NCI-H345 treated with DMSO at 0.1 percent for 48 hours (cell line): Measurements from ENCODE around the gene BPIFB4.
"Not testable (repeated sequence)": the region's sequence is repeated elsewhere in the genome, so short reads cannot be mapped to it uniquely, and the experiment has no call there.

Experiments used
- DNase-seq: peaks from one replicate; lab custom pipeline; 2025; ENCODE audit not compliant: unreplicated experiment; lab: John Stamatoyannopoulos, UW

The BPIFB4 gene

GRCh38 chr20:33079259-33079658, at the start of gene BPIFB4:
Gene BPIFB4 (plus strand): TSS chr20:33079643. CDS start chr20:33081527, 1,884 bp downstream.
- DNase-seq = no peak

DNA sequence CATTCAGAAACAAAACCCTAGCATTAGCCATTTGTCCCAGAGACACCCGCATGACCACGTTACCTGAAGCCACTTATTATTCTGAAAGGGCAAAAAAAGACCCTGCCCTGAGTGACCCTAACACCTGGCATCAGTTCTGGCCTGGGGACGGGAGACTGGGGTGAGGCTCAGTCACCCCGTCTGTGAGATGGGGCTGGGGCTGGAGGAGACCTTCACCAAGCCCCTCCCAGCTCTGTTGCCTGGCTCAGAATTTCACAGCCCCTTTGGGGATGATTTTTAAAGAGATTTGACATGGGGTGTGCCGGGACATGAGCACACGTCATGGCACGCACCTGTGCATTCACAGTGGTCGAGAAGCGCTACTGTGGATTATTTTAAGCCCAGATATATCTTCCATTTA, 49.4 kb upstream of the BPIFB4 start:
- DNase-seq = no peak

GRCh38 chr20:33030569-33030968, 48.9 kb upstream of the BPIFB4 start:
- DNase-seq = no peak

DNA sequence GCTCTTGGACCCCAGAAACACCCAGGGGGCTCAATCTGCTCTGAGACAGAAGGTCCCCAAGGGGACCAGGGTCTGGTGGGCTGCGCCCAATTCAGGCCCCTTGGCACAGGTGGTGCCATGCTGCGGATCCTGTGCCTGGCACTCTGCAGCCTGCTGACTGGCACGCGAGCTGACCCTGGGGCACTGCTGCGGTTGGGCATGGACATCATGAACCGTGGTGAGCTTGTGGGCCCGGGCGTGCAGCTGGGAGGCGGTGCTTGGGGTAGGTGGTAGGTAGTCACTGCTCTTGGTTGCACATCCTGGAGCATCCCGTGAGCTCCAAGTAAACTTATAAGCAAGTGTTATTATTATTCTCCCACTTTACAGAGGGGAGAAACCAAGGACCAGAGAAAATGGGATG, 47.9 kb upstream of the BPIFB4 start, which contains the start of gene BPIFB6:
TSS of gene BPIFB6 (plus strand) at position 118 of the 400 bp plus-strand sequence. CDS start at position 118, 0 bp downstream.
- DNase-seq = no peak

DNA sequence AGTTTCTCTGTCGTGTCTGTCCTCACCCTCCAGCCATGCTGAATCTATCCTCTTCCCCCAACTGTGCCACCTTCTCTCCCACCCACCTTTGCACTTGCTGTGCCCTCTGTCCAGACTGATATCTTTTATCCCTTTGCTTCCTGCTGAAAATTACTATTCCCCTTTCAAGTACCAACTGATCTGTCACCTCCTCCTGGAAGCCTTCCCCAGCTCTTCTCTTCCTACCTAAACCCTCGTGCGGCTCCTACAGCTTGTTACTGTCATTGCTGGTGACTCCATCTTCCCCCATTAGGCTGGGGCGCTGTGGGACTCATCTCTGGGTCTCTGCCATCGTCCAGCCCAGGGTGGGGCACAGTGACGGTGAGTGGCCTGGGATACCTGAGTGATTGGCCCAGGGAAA, 46.9 kb upstream of the BPIFB4 start:
- no peak for DNase-seq

GRCh38 chr20:33033381-33033780, 46.1 kb upstream of the BPIFB4 start:
- DNase-seq = no peak

GRCh38 chr20:33034115-33034514, 45.3 kb upstream of the BPIFB4 start:
- DNase-seq = no peak

DNA sequence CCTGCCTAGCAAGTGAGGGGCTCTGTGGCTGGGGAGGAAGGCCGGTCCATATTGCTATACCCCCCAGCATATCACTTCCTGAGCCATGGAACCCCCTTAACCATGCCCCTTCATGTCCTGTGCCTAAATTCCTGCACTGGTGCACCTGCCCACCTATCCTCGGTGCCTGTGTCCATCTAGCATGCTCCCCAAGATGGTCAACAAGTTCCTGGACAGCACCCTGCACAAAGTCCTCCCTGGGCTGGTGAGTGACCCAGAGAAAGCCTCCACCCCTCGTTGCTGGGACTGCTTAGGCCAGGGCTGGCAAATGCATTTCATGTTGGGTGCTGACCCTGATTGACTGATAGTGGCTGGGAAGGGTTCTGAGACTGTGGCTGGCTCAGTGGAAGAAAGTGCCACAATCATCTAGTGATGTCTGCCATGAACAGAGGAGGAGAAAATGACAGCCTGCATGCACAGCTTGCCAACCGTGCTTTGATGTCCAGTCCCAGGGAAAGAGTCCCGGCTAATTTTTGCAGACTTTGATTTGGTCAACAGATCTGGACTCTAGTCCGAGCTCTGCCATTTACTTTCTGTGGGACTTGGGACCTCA, 44.4 kb upstream of the BPIFB4 start:
- DNase-seq = no peak

- no peak for DNase-seq
These were observed 42.0 kb upstream of the BPIFB4 start for GRCh38 chr20:33037456-33037855.

DNA sequence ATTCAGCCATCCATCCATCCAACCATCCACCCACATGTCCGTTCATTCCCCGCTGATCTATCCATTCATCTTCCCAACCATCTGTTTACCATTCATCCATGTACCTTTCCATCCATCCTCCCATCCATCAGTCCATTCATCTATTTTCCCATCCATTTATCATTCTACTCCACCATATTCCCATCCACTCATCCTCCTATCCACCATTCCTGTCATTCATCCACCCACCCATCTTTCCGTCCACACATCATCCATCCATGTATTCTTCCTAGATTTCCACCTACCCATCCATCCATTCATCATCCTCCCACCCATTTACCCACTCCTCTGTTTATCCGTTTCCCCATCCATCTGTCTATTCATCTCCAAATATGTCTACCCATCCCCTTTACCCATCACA, 41.2 kb upstream of the BPIFB4 start:
- no peak for DNase-seq

DNA sequence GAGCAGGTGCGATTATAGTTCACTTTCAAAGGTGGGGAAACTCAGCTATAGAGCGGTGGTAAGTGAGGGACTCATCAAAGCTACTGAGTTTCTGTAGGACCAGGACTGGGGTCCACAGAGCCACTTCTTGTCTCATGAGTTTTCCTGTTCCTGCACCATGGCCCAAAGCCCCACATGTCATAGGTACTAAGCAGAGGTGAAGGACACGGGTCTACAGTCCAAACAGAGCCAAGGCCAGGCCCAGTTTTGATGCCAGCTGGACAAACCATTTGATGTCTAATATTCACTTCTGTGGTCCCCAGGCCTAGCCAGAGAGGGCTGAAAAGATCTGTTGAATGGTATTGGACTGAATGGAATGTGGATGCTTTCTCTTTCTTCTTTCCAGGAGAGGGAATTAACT, 37.0 kb upstream of the BPIFB4 start:
- DNase-seq = no peak

DNA sequence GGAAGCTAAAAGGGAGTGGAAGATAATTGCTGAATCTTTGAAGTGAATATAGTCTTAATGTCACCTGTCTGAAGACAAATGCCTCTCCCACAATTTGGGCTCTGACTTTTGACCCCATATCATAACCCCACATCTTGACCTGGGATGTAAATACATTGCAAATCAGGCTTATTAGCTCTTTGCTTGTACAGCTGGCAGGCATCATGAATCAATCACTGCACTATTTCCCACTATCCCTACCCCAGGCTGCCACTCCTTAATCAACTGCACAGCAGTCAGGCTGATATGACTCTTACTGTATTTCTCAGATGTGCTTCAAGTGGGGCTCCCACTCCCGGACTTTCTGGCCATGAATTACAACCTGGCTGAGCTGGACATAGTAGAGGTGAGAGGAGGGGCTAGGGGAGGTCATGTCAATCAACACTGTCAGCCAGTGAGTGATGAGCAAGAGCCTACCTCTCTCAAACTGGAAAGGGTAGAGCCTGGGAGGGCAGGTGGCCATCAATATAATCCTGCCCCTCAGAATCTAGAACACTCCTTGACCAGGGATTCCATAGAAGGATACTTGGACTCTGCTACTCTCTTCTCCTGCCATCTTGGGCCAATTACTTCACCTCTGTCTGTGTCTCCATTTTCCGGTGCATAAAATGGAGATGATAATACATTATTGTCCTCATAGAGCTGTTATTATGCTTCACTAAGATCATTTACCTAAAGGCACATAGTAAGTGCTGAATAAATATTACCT, 36.3 kb upstream of the BPIFB4 start:
- DNase-seq = no peak

GRCh38 chr20:33043731-33044181, 35.7 kb upstream of the BPIFB4 start:
- no peak for DNase-seq

DNA sequence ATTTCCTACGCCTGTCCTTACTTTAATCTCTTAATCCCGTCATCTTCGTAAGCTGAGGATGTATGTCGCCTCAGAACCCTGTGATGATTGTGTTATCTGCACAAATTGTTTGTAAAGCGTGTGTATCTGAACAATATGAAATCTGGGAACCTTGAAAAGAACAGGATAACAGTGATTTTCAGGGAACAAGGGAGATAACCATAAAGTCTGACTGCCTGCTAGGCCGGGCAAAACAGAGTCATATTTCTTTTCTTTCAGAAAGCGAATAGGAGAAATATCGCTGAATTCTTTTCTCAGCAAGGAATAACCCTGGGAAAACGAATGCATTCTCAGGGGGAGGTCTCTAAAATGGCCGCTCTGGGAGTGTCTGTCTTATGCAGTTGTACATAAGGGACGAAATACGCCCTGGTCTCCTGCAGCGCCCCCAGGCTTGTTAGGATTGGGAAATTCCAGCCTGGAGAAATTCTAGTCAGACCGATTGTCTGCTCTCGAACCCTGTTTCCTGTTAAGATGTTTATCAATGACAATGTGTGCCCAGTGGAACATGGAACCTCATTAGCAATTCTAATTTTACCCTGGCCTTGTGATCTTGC, 34.2 kb upstream of the BPIFB4 start:
- DNase-seq = not testable (repeated sequence)

- DNase-seq = no peak
These were observed 33.0 kb upstream of the BPIFB4 start for GRCh38 chr20:33046412-33046811.

GRCh38 chr20:33051333-33051732, 28.1 kb upstream of the BPIFB4 start:
- no peak for DNase-seq

GRCh38 chr20:33053291-33054106, 25.9 kb upstream of the BPIFB4 start, which contains the start of gene BPIFB3:
Gene BPIFB3 (plus strand): TSS chr20:33053903. CDS start chr20:33055436, 1,533 bp downstream.
- DNase-seq = no peak

DNA sequence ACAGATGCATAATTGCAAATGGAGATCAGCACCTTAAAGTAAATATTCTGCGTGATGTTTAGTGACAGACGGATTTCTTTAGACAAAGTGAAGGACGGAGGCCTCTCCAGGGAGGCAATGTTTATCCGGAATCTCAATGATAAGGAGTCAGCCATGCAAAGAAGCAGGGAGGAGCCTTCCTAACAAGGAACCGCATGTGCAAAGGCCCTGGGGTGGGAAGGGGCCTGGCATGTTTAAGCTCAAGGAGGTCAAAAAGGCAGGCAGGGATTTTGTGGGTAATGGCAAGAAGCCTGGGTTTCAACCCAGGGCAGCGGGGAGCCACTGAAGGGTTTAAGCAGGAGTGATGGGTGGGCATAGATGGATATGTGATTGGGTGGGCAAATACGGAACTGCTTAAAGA, 25.1 kb upstream of the BPIFB4 start:
- DNase-seq = no peak

- DNase-seq = no peak
These were observed 24.7 kb upstream of the BPIFB4 start for GRCh38 chr20:33054791-33055190.

DNA sequence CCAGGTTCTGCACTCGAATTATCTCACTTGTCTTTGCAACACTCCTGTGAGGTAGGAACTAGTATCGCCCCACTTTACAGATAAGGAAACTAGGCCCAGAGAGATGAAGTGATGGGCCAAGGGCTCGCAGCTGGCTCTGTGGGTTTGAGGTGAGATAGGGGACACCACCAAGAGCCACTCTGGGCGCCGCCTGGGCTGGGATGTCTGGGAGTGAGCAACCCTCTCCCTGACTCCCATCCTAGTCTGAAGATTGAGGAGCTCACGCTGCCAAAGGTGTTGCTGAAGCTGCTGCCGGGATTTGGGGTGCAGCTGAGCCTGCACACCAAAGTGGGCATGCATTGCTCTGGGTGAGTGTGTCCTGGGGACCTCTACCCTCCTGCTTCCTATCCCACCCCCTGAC, 20.3 kb upstream of the BPIFB4 start:
- no peak for DNase-seq

DNA sequence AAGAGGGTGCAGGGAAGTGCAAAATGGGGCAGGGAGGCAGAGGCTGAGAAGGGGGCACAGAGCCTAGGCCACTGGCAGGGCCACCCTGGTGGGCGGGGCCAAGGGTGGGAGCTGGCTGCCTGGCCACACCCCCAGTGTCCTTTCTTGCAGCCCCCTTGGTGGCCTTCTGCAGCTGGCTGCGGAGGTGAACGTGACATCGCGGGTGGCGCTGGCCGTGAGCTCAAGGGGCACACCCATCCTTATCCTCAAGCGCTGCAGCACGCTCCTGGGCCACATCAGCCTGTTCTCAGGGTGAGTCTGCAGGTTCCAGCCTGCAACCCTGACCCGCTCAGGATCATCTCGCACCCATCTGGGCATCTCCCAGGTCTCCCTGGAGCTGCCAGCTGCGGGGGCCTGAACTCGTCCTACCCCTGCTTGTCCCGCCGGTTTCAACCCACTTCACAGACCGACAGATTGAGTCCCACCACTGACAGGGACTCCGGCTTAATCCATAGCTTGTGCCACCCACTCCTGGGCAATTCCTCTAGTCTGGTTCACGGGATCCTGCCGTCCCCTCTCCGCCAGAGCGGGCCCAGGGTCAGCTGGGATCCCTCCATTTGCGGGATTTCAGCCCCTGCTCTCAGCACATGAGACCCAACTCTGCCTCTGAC, 19.6 kb upstream of the BPIFB4 start:
- no peak for DNase-seq
